ENCODE results near the gene HTR1D. TPM values are rescaled to one million over a fixed set of nuclear protein-coding genes. Genes with fewer than 3 reads are reported as not detected.

The HTR1D gene
- total RNA-seq, 1 donor from 2014 or later, result not detected

DNA sequence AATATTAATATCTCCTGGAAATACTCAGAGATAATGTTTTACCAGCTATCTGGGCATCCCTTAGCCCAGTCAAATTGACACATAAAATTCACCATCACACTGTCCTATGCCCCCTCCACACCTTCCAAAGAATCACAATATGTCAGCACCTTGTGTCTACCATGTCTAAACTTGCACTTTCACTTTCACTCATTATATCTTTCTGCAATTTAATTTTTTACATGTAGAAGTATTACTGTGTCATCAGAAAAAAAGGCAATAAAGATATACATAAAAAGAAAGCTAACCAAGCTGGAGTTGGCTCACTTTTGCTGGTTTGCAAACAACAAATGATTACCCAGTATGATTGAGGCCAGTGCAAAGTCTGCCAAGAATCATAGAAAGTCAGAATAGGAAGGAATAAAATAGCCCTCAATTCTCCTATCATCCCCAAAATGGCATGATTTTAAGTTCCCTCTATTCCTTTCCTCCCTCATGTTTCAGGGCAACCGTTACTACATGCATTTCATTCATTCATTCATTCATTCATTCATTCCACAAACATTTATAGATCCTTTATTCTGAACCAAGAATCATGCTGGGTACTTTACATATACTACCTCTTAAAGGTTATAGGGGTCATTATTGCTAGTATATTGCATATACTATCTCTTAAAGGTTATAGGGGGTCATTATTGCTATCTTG, 42.7 kb downstream of the HTR1D start:
- Mint-ChIP-seq H3K27ac (no peak overlapping the region), H3K36me3 (ENCODE audit: low read depth) (no peaks in the 10 kb centered on the region), H3K9me3 (no peaks in the 10 kb centered on the region), H3K4me3 (no peak overlapping the region), H3K27me3 (ENCODE audit: insufficient read depth) (peaks cover 13% of the 10 kb centered on the region), H3K4me1 (ENCODE audit: low read depth) (peaks cover 16% of the 10 kb centered on the region)
- no peak for DNase-seq (ENCODE audit: low spot score)
- intact Hi-C loops (cut with micrococcal nuclease), result no loop called here

DNA sequence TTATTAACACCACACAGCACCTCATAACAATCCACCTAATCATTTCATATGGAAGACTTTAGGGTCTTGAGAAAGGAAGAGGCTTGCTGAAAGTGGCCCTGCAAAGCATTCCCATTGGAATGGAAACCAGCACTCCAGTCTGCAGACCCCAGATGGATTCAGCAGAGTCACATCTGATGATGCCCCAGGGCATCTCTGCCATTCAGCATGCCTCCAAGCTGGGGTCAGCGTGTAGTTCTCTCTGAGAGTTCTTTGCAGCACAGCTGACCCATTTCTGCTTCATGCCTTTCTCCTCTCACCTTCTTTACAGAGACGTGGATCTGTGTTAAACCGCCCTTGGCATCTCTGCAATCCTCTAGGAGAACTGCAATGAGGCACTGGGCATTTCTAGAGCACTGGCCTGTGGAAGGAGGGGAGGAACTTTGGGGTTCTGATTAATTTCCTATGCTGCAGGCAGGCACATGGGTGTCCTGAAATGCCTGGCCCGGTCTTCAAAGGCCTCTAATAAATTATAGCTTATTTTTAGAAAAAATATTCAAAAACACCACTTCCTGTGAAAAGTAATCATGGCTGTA, 46.0 kb downstream of the HTR1D start:
- intact Hi-C loops (cut with micrococcal nuclease), result no loop called here
- Mint-ChIP-seq H3K9me3 (no peaks in the 10 kb centered on the region), H3K4me3 (no peak overlapping the region), H3K27me3 (ENCODE audit: insufficient read depth) (no peaks in the 10 kb centered on the region), H3K4me1 (ENCODE audit: low read depth) (peaks cover 26% of the 10 kb centered on the region), H3K36me3 (ENCODE audit: low read depth) (peaks cover 8% of the 10 kb centered on the region), H3K27ac (no peak overlapping the region)
- no peak for DNase-seq (ENCODE audit: low spot score)

DNA sequence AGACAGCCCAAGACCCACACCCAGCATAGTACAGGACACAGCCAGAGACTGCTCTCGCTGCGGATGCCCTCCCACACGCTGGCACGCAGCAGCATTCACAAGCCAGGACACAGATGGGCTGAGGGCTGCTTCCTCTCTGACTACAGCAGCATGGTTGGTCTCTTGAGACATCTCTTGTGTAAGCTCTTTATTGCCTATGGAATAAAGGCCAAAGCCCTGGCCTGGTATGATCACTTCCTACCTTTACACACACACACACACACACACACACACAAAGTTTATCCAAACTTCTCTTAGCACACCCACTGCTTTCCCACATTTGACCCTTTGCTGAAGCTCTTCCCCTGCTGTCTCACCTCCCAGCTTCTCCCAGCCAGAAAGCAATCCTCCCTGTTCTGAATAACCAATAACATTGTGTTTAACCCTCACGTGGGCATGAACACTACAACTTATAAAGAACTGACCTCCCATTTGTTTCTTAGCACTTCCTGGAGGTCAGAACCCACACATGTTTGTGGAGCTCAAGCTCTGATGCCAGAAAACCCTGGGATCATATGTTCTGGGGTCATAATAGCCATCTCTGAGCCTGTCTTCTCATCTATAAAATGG, 47.5 kb downstream of the HTR1D start:
- H3K27ac Mint-ChIP-seq, result peak overlapping the region; percentile 25
- no peak for DNase-seq (ENCODE audit: low spot score)
- no peaks in the 10 kb centered on the region for H3K27me3 Mint-ChIP-seq (ENCODE audit: insufficient read depth)
- H3K4me1 Mint-ChIP-seq (ENCODE audit: low read depth), result peaks cover 30% of the 10 kb centered on the region
- H3K9me3 Mint-ChIP-seq, result no peaks in the 10 kb centered on the region
- peaks cover 8% of the 10 kb centered on the region for H3K36me3 Mint-ChIP-seq (ENCODE audit: low read depth)
- H3K4me3 Mint-ChIP-seq, result peak overlapping the region; percentile 99
- intact Hi-C loops (cut with micrococcal nuclease), result no loop called here

DNA sequence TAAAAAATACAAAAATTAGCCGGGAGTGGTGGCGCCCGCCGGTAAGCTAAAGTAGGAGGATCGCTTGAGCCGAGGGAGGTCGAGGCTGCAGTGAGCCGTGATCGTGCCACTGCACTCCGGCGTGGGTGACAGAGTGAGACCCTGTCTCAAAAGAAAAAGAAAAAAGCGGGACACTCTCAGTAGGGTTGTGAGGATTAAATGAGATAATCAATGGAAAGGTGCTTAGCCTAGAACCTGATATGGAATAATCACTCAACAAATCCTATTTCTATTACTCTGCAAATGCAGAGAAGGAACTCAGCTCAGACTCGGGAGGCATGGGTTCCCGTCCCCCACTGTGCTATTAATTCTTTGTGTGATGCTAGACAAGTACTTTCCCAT, 48.1 kb downstream of the HTR1D start:
- H3K36me3 Mint-ChIP-seq (ENCODE audit: low read depth), result peaks cover 8% of the 10 kb centered on the region
- no peak for DNase-seq (ENCODE audit: low spot score)
- H3K27ac Mint-ChIP-seq, result no peak overlapping the region
- intact Hi-C loops (cut with micrococcal nuclease), result no loop called here
- H3K27me3 Mint-ChIP-seq (ENCODE audit: insufficient read depth), result no peaks in the 10 kb centered on the region
- H3K4me1 Mint-ChIP-seq (ENCODE audit: low read depth), result peaks cover 24% of the 10 kb centered on the region
- peak overlapping the region; percentile 99 for H3K4me3 Mint-ChIP-seq
- no peaks in the 10 kb centered on the region for H3K9me3 Mint-ChIP-seq

DNA sequence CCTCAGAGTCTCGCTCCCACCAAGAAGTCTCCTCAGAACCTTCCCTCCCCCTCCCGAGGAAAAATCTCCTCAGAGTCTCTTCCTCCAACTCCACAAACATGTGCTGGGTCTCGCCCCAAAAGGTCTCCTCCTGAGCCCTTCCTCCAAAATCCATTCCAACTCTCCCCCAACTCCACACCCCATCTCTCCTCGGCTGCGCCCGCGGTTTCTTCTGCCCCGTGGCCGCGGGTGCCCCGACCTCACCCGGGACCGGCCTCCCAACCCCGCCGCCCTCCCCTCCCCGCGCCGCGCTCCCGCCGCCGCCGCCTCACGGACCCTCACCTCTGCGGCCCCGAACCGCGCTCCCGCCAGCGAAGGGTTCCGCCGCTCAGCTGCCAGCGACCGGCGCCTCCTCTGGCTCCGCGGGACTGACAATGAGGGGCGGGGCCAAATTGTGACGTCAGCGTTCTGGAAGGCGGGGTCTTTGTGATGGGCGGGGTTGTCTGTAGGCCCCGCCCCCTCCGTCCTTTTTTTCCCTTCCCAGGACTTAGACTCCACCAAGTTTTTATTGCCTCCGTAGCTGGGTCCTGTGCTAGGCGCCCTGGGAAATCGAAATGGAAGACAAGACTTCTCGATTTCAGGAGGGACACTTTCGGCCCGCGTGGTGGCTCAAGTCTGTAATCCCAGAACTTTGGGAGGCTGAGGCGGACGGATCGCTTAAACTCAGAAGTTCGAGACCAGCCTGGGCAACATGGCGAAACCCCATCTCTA, 48.7 kb downstream of the HTR1D start, which contains the start of gene LUZP1:
LUZP1 (minus strand) TSS at position 412 of the 750 bp plus-strand sequence.
- peak within 1 kb of the TSS; percentile 99 for H3K4me3 Mint-ChIP-seq
- H3K9me3 Mint-ChIP-seq, result no peaks in the 10 kb centered on the region
- peaks cover 8% of the 10 kb centered on the region for H3K36me3 Mint-ChIP-seq (ENCODE audit: low read depth)
- H3K27ac Mint-ChIP-seq, result peak within 1 kb of the TSS; percentile 93
- intact Hi-C loops (cut with micrococcal nuclease), result loop anchor here (1.0 kb wide), 5 partner anchors 9 to 175 kb away; no protein-coding TSS in a partner anchor
- DNase-seq (ENCODE audit: low spot score), result peak; percentile 82
- no peaks in the 10 kb centered on the region for H3K27me3 Mint-ChIP-seq (ENCODE audit: insufficient read depth)
- H3K4me1 Mint-ChIP-seq (ENCODE audit: low read depth), result peaks cover 25% of the 10 kb centered on the region

DNA sequence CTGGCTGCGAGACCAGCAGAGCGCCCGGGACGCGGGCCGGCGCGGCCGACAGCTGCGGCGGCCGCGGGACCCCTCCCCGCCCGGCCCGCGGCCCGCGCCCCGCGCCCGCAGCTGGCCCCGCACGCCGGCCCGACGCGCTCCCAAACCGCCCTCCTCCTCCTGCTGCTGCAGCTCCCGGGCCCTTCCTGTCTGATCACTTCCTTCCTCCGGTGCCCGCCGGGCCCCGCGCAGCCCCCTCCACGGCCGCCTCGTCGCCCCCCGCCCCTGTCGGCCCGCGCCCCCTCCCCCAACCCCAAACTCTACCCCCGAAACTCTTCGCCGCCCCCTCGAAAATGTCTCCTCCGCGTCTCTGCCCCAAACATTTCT, 49.2 kb downstream of the HTR1D start:
- peak overlapping the region; percentile 93 for H3K27ac Mint-ChIP-seq
- H3K27me3 Mint-ChIP-seq (ENCODE audit: insufficient read depth), result no peaks in the 10 kb centered on the region
- intact Hi-C loops (cut with micrococcal nuclease), result loop anchor here (1.0 kb wide), 5 partner anchors 9 to 175 kb away; no protein-coding TSS in a partner anchor
- H3K4me1 Mint-ChIP-seq (ENCODE audit: low read depth), result peaks cover 27% of the 10 kb centered on the region
- H3K36me3 Mint-ChIP-seq (ENCODE audit: low read depth), result peaks cover 8% of the 10 kb centered on the region
- H3K9me3 Mint-ChIP-seq, result no peaks in the 10 kb centered on the region
- peak overlapping the region; percentile 99 for H3K4me3 Mint-ChIP-seq
- peak; percentile 13 for DNase-seq (ENCODE audit: low spot score)

DNA sequence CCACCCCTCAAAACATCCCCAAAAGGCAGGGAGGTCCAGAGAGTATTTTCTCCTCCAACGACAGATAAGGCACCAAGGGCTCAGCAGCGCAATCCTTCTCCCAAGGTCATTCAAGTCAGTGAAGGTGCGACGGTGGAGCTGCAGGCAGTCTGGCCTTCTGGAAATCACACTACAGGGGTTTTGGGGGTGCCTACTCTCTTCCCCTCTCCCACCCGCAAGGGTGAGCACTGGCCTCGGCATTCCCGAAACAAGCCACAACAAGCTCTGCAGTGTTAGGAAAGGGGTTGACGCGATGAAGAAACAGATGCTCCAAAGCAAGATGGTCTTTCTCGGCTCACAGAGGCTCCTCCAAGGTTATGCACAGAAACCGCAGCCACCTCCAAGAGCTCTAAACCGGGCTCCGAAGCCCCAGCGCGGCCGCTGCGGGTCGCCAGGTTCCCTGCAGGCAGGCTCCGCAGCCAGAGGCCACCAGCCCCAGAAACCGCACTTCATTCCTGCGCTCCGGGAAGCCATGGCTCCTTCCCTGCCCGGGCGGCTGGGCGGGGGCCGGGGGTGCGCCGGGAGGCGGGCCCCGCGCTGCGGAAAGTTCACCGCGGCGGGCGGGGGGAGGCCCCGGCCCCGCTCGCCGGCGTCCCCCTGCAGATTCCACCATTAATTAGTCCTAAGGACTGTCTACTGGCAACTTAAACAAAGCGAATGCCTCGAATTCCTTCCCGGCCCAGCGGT, 49.8 kb downstream of the HTR1D start:
- Mint-ChIP-seq H3K9me3 (no peaks in the 10 kb centered on the region), H3K27ac (no peak overlapping the region), H3K4me1 (ENCODE audit: low read depth) (peaks cover 27% of the 10 kb centered on the region), H3K36me3 (ENCODE audit: low read depth) (peaks cover 8% of the 10 kb centered on the region), H3K27me3 (ENCODE audit: insufficient read depth) (no peaks in the 10 kb centered on the region), H3K4me3 (peak overlapping the region; percentile 83)
- DNase-seq (ENCODE audit: low spot score), result peak; percentile 15
- intact Hi-C loops (cut with micrococcal nuclease), result loop anchor here (1.0 kb wide), 5 partner anchors 10 to 176 kb away; no protein-coding TSS in a partner anchor

DNA sequence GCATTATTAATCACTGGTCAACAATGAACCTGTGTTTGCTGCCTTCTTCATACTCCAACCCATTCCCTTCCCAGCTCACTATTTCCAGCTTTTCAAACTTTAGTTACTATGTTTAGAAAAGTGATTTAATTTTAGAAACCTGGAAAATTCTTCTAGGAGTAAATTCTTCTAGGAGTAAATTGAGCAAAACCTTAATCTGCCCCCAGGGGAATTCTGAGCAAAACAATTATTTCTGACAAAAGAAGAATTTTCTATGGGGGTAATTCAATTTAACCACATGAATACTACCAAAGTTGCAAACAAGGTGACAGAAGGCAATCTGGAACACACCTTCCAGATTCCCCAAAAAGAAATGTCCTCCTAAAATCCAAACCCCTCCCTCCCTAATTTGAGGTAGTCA, 50.4 kb downstream of the HTR1D start:
- no peak for DNase-seq (ENCODE audit: low spot score)
- intact Hi-C loops (cut with micrococcal nuclease), result no loop called here
- no peaks in the 10 kb centered on the region for H3K27me3 Mint-ChIP-seq (ENCODE audit: insufficient read depth)

DNA sequence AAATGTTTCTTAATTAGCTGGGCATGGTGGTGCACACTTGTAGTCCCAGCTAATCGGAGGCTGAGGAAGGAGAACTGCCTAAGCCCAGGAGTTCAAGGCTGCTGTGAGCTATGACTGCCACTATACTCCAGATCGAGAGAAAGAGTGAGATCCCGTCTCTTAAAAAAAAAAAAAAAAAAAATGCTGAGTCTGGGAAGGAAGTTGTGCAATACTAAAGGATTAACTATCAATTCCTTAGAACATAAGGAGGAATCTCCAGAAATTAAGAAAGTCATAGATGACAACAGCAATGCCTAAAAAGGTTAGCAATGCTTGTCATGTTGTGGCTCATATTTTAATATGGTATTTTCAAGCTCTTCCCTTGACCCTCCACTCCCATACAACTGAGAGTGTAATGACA, 53.9 kb downstream of the HTR1D start:
- Mint-ChIP-seq H3K27ac (no peak overlapping the region), H3K4me1 (ENCODE audit: low read depth) (peaks cover 16% of the 10 kb centered on the region), H3K4me3 (no peak overlapping the region), H3K36me3 (ENCODE audit: low read depth) (peaks cover 7% of the 10 kb centered on the region), H3K9me3 (no peaks in the 10 kb centered on the region), H3K27me3 (ENCODE audit: insufficient read depth) (no peaks in the 10 kb centered on the region)
- intact Hi-C loops (cut with micrococcal nuclease), result no loop called here
- no peak for DNase-seq (ENCODE audit: low spot score)

More for the DNA sequence above, 50.4 kb downstream of the HTR1D start:
- no peak overlapping the region for H3K27ac Mint-ChIP-seq
- no peaks in the 10 kb centered on the region for H3K9me3 Mint-ChIP-seq
- peaks cover 8% of the 10 kb centered on the region for H3K36me3 Mint-ChIP-seq (ENCODE audit: low read depth)
- peak overlapping the region; percentile 83 for H3K4me3 Mint-ChIP-seq
- H3K4me1 Mint-ChIP-seq (ENCODE audit: low read depth), result peaks cover 27% of the 10 kb centered on the region

DNA sequence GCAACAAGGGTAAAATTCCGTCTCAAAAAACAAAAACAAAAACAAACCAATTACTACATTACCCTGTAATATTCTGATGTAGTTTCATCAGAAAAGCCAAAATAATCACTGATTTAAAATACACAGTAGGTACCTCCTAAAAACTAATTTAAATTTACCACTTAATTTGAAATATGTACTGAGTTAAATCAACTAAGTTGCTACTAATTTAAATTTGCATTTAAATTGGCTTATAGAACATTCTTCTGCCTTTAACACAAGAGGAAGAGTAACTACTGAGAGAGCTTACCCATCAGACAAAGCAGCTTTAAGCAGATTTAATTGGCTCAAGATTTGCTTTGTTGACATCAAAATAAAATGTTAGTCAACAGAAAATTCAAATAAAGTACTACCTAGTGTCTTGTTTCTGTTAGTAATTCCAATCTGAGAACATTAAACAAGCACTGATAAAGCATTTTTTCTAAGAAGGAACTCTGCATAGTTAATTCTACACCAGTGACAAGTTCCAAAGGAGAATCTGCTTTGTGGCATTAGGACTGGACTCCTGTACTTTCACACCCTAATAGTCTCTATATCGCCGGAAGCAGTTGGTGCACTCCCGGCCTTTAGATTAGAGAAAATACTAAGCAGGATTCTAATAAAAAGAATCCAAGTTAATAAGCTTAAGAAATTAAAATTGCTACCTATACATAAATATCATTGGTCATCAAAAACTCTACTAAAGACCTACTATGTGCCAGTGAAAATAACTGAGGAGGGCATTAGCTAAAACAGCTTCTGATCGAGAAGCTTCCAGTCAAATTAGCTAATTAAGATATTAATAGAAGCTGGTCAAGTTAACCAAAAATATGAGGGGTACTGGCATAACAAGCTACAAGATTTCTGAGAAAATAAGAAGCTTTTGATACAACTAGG, 57.1 kb downstream of the HTR1D start:
- peaks cover 4% of the 10 kb centered on the region for H3K4me1 Mint-ChIP-seq (ENCODE audit: low read depth)
- H3K36me3 Mint-ChIP-seq (ENCODE audit: low read depth), result no peaks in the 10 kb centered on the region
- DNase-seq (ENCODE audit: low spot score), result no peak
- no peak overlapping the region for H3K27ac Mint-ChIP-seq
- intact Hi-C loops (cut with micrococcal nuclease), result no loop called here
- H3K27me3 Mint-ChIP-seq (ENCODE audit: insufficient read depth), result no peaks in the 10 kb centered on the region
- no peaks in the 10 kb centered on the region for H3K9me3 Mint-ChIP-seq
- H3K4me3 Mint-ChIP-seq, result no peak overlapping the region

DNA sequence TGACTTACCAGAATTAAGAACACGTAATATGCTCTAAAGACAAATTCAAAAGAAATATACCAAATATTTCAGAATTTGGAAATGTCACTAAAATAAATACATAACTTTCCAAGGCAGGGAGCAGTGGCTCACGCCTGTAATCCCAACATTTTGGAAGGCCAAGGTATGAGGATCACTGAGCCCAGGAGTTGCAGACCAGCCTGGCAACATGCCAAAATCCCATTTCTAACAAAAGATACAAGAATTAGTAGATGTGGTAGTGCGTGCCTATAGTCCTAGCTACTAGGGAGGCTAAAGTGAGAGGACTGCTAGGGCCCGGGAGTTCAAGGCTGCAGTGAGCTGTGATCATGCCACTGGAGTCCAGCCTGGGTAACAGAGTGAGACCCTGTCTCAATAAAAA, 60.4 kb downstream of the HTR1D start:
- DNase-seq (ENCODE audit: low spot score), result no peak
- Mint-ChIP-seq H3K27ac (no peak overlapping the region), H3K4me1 (ENCODE audit: low read depth) (peaks cover 5% of the 10 kb centered on the region), H3K27me3 (ENCODE audit: insufficient read depth) (no peaks in the 10 kb centered on the region), H3K9me3 (no peaks in the 10 kb centered on the region), H3K4me3 (no peak overlapping the region), H3K36me3 (ENCODE audit: low read depth) (peaks cover 2% of the 10 kb centered on the region)
- intact Hi-C loops (cut with micrococcal nuclease), result no loop called here
